ENCODE data around the gene CD59.
A peak's percentile ranks its signal among the peaks of the same experiment; 100 is the strongest.
"Not testable (repeated sequence)": the region's sequence is repeated elsewhere in the genome, so short reads cannot be mapped to it uniquely, and the experiment has no call there.

Gene CD59

GRCh38 chr11:33713151-33713855 lies 22.9 kb downstream of the CD59 start:
- DNase-seq (ENCODE audit: low spot score): no peak

GRCh38 chr11:33712436-33712835 lies 23.8 kb downstream of the CD59 start:
- DNase-seq (ENCODE audit: low spot score): no peak

GRCh38 chr11:33709466-33709865 lies 26.8 kb downstream of the CD59 start:
- DNase-seq (ENCODE audit: low spot score): no peak

- DNase-seq (ENCODE audit: low spot score): no peak
Measured at GRCh38 chr11:33708985-33709384, 27.2 kb downstream of the CD59 start.

GRCh38 chr11:33707831-33708230 lies 28.4 kb downstream of the CD59 start:
- not testable (repeated sequence) for DNase-seq (ENCODE audit: low spot score)

GRCh38 chr11:33706966-33707365 lies 29.3 kb downstream of the CD59 start:
- no peak for DNase-seq (ENCODE audit: low spot score)

- DNase-seq (ENCODE audit: low spot score): no peak
Measured at GRCh38 chr11:33706546-33706945, 29.7 kb downstream of the CD59 start.

- no peak for DNase-seq (ENCODE audit: low spot score)
Measured at GRCh38 chr11:33704240-33705002, 31.8 kb downstream of the CD59 start.

GRCh38 chr11:33703788-33704187 lies 32.4 kb downstream of the CD59 start:
- DNase-seq (ENCODE audit: low spot score): no peak

- no peak for DNase-seq (ENCODE audit: low spot score)
Measured at GRCh38 chr11:33703234-33703633, 33.0 kb downstream of the CD59 start.

GRCh38 chr11:33701302-33702230 lies 34.7 kb downstream of the CD59 start:
- no peak for DNase-seq (ENCODE audit: low spot score)

- DNase-seq (ENCODE audit: low spot score): peak; percentile 93
Measured at GRCh38 chr11:33700502-33701271, 35.5 kb downstream of the CD59 start, which contains the start of gene C11orf91. Gene C11orf91, minus strand, starts transcription at chr11:33700826. Its CDS starts 86 bp downstream, at chr11:33700740.

GRCh38 chr11:33700063-33700501 lies 36.1 kb downstream of the CD59 start:
- no peak for DNase-seq (ENCODE audit: low spot score)

GRCh38 chr11:33699515-33700062 lies 36.6 kb downstream of the CD59 start:
- no peak for DNase-seq (ENCODE audit: low spot score)

GRCh38 chr11:33698921-33699320 lies 37.3 kb downstream of the CD59 start:
- no peak for DNase-seq (ENCODE audit: low spot score)

- no peak for DNase-seq (ENCODE audit: low spot score)
Measured at GRCh38 chr11:33697997-33698396, 38.2 kb downstream of the CD59 start.

- no peak for DNase-seq (ENCODE audit: low spot score)
Measured at GRCh38 chr11:33696931-33697638, 39.1 kb downstream of the CD59 start.

- no peak for DNase-seq (ENCODE audit: low spot score)
Measured at GRCh38 chr11:33696411-33696810, 39.8 kb downstream of the CD59 start.

GRCh38 chr11:33695051-33695566 lies 41.1 kb downstream of the CD59 start:
- no peak for DNase-seq (ENCODE audit: low spot score)

- DNase-seq (ENCODE audit: low spot score): no peak
Measured at GRCh38 chr11:33694346-33695050, 41.7 kb downstream of the CD59 start.
